Kidney capillary endothelial cell (primary cell): Measurements from ENCODE around the gene STK32C.
"Not testable (repeated sequence)": the region's sequence is repeated elsewhere in the genome, so short reads cannot be mapped to it uniquely, and the experiment has no call there.

Experiments used
- DNase-seq: peaks from one replicate; pipeline ENCODE4 v3.0.0-alpha.2; 2018; ENCODE audit warnings: low spot score

STK32C gene

GRCh38 chr10:132281915-132282666 lies 25.7 kb downstream of the STK32C start:
- no peak for DNase-seq

DNA sequence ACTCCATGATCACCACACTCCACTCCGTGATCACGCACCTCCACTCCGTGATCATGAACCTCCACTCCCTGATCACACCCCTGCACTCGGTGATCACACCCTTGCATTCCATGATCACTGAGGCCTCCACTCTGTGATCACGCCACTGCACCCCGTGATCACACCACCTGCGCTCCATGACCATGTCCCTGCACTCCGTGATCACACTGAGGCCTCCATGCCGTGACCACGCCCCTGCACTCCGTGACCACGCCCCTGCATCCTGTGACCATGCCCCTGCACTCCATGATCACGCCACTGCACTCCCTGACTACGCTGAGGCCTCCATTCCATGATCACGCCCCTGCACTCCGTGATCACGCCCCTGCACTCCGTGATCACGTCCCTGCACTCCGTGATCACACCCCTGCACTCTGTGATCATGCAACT lies 27.1 kb downstream of the STK32C start:
- DNase-seq = no peak

DNA sequence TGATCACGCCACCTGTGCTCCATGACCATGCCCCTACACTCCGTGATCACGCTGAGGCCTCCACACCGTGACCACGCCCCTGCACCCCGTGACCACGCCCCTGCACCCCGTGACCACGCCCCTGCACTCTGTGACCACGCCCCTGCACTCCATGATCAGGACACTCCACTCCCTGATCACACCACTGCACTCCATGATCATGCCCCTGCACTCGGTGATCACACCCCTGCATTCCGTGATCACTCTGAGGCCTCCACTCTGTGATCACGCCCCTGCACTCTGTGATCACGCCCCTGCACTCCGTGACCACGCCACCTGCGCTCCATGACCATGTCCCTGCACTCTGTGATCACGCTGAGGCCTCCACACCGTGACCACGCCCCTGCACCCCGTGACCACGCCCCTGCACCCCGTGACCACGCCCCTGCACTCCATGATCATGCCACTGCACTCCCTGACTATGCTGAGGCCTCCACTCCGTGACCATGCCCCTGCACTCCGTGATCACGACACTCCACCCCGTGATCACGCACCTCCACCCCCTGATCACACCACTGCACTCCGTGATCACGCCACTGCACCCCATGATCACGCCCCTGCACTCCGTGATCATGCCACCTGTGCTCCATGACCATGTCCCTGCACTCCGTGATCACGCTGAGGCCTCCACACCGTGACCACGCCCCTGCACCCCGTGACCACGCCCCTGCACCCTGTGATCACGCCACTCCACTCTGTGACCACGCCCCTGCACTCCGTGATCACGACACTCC lies 27.7 kb downstream of the STK32C start:
- DNase-seq = no peak

DNA sequence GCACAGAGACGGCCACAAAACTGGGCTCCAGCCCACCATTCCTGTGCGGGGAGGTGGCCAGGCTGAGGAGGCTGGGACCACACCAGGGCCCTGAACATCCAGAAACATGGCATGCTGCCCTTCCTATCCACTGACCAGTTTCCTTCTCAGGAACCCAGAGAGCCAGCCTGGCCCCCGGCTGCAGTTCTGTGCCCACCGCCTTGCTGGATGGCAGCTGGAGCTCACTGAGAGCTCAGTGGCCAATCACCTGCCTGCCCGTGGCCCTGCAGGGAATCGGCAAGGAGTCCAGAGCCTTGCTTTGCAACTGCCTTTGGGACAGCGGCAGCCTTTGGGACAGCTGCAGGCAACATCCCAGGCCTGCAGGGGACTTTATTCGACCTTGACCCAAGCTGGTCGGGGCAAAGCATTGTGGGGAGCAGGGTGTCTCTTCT lies 30.4 kb downstream of the STK32C start:
- DNase-seq = no peak

DNA sequence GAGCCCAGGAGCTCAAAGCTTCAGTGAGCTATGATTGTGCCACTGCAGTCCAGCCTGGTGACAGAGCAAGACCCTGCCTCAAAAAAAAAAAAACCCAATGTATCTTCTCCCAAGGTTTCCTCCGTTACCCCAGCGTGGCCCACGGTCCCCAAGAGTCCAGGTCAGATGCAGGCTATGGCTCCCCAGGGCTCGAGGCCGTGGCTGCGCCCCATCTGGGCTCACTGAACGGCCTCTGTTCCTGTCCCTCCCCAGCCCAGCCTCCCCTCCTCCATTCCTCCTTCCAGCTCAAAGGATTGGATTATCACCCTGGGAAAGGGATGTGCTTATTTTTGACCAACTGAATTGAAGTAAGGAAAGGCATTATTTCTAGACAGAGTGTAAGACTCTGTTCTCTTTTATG lies 31.0 kb downstream of the STK32C start:
- no peak for DNase-seq

DNA sequence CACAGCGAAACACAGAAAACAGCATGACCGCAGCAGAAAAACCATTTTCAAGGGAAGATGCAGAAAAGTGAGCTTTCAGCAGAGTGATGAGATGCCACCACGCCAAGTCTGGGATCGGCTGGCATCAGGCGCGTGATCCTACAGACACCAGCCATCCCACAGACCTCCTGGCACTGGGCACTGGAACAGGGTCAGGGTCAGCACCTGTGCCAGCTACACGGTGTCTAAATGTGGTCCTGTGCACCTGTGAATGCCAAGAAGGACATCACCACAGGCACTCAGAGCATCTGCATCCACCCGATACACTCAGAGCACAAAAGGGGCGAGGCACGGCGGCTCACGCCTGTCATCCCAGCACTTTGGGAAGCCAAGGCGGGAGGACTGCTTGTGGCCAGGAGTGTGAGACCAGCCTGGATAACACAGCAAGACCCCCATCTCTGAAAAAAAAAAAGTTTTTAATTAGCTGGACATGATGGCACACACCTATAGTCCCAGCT lies 31.5 kb downstream of the STK32C start:
- no peak for DNase-seq

GRCh38 chr10:132275426-132276178 lies 32.1 kb downstream of the STK32C start:
- DNase-seq = no peak

- no peak for DNase-seq
Observed at GRCh38 chr10:132274986-132275385, 32.8 kb downstream of the STK32C start.

DNA sequence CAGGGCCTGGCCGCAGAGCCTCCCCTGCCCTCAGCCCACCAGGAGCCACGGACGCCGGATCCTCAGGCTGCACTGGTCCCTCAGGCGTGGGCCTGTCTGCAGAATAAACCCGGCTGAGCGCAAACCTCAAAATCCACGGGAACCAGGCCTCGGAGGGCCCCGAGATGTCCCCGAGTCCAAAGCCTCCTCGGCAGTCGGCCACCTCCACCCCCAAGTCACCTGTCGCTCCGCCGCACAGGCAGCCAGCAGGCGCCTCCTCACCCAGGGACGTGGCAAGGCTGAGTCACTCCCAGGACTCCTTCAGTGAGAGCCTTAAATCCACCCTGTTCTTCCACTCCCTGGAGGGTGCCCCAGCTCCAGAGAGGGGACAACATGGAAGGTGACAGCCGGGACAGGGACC lies 33.2 kb downstream of the STK32C start:
- DNase-seq = no peak

GRCh38 chr10:132273966-132274365 lies 33.8 kb downstream of the STK32C start:
- no peak for DNase-seq

- DNase-seq = no peak
Observed at GRCh38 chr10:132273304-132273944, 34.3 kb downstream of the STK32C start.

- DNase-seq = no peak
Observed at GRCh38 chr10:132272231-132272971, 35.3 kb downstream of the STK32C start.

DNA sequence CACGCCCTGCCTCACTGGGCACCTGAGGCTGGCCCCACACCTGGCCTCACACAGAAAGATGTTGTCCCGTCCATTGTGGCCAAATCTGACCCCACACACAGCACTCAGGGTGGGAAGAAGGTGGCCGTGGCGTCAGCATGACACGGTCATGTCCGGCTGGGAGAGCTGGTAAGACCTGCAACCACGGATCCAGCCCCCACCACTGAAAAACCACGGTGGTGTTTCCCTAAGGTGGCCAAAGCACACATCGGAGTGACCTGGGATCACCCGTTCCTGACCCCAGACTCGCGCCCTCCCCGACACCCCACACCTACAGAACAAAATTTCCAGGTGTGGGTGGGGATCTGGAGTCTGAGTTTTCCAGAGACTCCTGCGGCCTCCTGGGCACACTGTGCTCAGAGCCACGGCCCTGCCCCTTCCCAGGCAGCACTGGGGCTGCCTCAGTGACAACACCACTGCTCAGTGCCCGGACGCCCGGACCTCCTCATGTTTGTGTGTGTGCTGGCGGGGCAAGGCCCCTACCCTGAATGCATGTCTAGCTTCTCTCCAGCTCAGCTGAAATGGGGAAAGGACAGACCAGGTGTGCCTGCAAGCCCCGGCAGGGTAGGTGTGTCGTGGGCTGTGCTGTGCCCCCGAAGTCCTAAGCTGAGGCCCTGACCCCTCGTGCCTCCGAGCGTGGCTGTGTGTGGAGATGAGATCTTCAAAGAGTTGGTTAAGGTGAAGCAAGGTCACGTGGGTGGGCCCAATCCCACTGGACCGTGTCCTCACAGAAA lies 36.1 kb downstream of the STK32C start:
- DNase-seq = no peak

DNA sequence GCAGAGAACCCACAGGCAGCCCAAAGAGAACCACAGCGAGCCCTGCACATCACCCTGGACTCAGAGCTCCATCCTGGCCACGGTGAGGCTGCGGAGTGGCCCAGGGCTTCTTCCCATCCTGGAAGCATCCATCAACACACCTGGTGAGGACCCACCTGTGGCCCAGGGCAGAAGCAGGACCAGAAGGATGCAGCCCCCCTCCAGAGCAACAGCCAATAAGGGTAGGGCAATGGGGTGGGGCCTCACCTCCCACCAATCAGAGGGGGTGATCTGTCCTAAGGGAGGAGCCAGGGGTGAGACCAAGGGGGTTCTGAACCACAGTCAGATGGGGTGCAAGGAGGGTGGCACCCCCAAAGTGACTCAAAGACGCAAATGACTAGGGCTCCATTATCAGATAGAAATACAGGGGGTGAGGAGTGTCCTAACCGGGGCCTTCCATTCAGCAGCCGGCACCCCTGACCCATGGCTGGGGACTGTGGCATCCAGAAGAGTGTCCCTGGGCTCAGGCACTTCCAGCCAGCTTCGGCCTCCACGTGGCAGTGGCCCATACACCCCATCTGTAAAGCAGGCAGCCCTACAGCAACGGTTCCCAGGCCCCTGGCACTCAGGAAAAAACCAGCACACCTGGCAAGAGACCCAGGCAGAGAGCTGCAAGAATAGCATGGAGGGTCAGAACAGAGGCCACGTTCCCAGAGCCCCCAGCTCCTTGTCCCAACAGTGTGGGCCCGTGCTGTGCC lies 36.9 kb downstream of the STK32C start:
- DNase-seq = no peak

DNA sequence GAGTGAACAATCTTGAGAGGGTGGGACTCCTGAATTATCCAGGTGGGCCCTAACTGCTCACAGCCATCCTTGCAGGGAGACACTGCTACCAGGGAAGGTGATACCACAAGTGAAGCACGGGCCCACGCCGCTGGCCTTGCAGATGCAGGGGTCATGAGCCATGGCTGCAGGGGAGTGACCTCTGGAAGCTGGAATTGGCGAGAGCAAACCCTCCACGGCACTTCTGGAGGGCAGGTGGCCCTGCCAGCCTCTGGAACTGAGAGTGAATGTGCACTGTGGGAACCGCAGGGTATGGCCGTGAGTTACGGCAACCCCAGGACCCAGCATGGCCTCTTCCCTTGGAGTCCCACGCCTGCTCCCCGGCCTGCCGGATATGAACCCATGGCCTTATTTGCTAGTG lies 37.5 kb downstream of the STK32C start:
- no peak for DNase-seq

GRCh38 chr10:132269266-132270230 lies 38.2 kb downstream of the STK32C start:
- no peak for DNase-seq

DNA sequence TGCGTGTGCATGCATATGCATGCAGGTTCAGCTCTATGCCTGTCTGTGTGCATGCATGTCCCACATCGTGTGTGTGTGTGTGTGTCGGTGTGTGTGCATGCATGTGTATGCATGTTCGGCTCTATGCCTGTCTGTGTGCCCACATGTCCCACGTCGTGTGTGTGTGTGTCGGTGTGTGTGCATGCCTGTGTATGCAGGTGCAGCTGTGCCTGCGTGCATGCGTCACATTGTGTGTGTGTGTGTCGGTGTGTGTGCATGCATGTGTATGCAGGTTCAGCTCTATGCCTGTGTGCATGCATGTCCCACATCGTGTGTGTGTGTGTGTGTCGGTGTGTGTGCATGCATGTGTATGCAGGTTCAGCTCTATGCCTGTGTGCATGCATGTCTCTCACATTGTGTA lies 39.8 kb downstream of the STK32C start:
- not testable (repeated sequence) for DNase-seq

DNA sequence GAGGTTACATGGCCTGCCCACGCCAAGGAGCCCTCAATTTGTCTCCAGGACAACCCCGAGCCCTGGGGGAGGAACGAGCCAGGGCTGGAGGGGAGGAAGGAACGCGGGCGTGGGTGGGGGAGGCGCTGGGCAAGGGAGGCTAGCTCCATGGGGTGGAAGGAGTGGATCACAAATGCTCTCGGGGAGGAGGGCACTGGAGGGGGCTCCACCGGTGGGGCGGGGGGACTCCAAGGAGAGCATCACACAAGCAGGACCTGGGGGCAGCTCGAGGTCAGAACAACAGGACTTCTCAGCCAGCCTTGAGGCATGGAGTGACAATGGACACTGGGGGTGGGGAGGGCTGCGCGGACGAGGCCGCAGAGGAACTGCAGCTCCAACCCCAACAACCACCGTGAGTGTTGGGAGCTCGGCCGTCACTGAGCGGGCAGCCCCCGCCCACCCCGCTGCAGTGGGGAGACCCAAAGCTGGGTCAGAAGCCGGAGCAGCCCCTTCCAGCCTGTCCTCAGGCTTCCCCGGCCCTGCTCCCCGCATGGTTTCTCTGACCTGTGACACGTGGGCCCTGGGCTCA lies 41.1 kb downstream of the STK32C start:
- DNase-seq = no peak
